ENCODE results near the gene HIGD1C. TPM values are rescaled to one million over a fixed set of nuclear protein-coding genes. Genes with fewer than 3 reads are reported as not detected.
"Not testable (repeated sequence)": the region's sequence is repeated elsewhere in the genome, so short reads cannot be mapped to it uniquely, and the experiment has no call there.

Gene HIGD1C
- polyA plus RNA-seq, 3 donors from 2014 or later: not detected

DNA sequence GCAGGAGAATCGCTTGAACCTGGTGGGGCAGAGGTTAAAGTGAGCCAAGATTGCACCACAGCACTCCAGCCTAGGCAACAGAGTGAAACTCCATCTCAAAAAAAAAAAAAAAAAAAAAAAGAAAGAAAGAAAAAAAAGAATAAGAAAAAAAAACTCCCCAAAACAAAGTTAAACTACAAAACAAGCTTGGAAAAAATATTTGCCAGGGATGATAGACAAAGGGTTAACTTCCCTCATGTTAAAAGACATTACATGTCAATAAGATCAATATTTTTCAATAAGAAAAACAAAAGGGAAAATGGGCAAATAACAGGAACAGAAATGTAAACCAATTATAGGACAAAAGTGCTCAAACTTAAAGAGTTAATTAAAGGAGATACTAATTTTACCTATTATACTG lies 26.4 kb upstream of the HIGD1C start:
- Mint-ChIP-seq H3K27ac (peak overlapping the region; percentile 74 to 98 (median 94)), H3K4me1 (peaks cover 68 to 84% of the 10 kb centered on the region in 2 donors), H3K9me3 (no peaks in the 10 kb centered on the region), H3K36me3 (peaks cover 5 to 10% (median 6%) of the 10 kb centered on the region in 3 donors), H3K4me3 (peak overlapping the region; percentile 91 to 99 (median 98)), H3K27me3 (ENCODE audit: low read depth in 3 of 3) (peaks cover 9 to 20% (median 12%) of the 10 kb centered on the region in 3 donors)
- no peak for DNase-seq

DNA sequence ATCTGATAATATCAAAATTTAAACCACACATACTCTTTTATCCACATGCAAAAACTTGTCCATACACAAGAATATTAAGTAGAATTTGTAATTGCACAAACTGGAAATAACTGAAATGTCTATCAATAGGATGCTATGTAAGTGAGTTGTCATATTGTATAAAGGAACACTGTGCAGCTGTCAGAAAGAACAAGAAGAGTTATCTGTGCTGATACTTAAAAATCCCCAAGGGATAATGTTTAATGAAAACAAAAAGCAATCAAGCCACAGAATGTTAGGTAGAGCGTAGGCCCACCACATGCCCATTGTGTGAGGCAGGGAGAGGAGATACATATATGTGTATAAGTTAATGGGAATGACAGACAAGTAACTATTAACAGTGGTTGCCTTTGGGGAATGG lies 25.9 kb upstream of the HIGD1C start:
- H3K9me3 Mint-ChIP-seq: no peaks in the 10 kb centered on the region
- peaks cover 68 to 86% of the 10 kb centered on the region in 2 donors for H3K4me1 Mint-ChIP-seq
- no peak for DNase-seq
- H3K4me3 Mint-ChIP-seq: peak overlapping the region; percentile 91 to 99 (median 98)
- H3K27ac Mint-ChIP-seq: peak overlapping the region; percentile 79 to 98 (median 88)
- H3K36me3 Mint-ChIP-seq: peaks cover 5 to 13% (median 9%) of the 10 kb centered on the region in 3 donors
- H3K27me3 Mint-ChIP-seq (ENCODE audit: low read depth in 3 of 3): peaks cover 9 to 20% (median 11%) of the 10 kb centered on the region in 3 donors

DNA sequence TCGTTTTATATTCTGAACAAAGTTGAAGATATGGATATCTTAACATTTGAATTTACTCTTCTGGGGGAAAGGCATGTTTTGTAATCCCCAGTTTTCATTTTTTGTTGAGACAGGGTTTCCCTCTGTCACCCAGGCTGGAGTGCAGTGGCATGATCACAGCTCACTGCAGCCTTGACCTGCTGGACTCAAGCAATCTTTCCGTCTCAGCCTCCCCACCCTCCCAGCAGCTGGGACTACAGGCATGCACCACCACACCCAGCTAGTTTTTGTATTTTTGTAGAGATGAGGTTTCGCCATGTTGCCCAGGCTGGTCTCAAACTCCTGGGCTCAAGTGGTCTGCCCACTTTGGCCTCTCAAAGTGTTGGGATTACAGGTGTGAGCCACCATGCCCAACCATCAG lies 25.4 kb upstream of the HIGD1C start:
- H3K4me1 Mint-ChIP-seq: peaks cover 68 to 86% of the 10 kb centered on the region in 2 donors

DNA sequence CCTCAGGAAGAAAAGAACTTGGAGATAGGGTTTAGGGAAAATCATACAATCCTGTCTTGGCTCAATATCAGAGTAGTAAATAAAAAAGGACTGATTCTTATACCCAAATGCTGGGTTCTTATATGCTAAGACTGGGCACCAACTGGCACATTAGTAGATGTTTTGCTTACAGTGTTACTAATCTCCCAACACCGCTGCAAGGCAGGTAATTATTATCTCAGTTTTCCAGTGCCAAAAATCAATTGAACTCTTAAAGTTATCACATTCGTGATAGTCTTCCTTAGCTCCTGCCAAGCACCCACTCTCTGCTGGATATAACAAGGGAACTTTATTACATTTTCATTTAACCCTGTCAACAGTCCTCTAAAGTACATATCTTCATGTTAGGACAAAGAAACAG lies 25.0 kb upstream of the HIGD1C start:
- H3K4me3 Mint-ChIP-seq: peak overlapping the region; percentile 91 to 99 (median 98)
- H3K27me3 Mint-ChIP-seq (ENCODE audit: low read depth in 3 of 3): peaks cover 9 to 20% (median 11%) of the 10 kb centered on the region in 3 donors
- H3K27ac Mint-ChIP-seq: peak overlapping the region; percentile 79 to 98 (median 88)
- no peaks in the 10 kb centered on the region for H3K9me3 Mint-ChIP-seq
- DNase-seq: no peak
- peaks cover 66 to 83% of the 10 kb centered on the region in 2 donors for H3K4me1 Mint-ChIP-seq
- peaks cover 6 to 20% (median 9%) of the 10 kb centered on the region in 3 donors for H3K36me3 Mint-ChIP-seq

More for the DNA sequence above, 25.4 kb upstream of the HIGD1C start:
- Mint-ChIP-seq H3K4me3 (peak overlapping the region; percentile 91 to 99 (median 98)), H3K27ac (peak overlapping the region; percentile 79 to 98 (median 88)), H3K27me3 (ENCODE audit: low read depth in 3 of 3) (peaks cover 9 to 20% (median 11%) of the 10 kb centered on the region in 3 donors), H3K36me3 (peaks cover 5 to 16% (median 9%) of the 10 kb centered on the region in 3 donors)
- DNase-seq, H3K9me3 Mint-ChIP-seq: not testable (repeated sequence)

DNA sequence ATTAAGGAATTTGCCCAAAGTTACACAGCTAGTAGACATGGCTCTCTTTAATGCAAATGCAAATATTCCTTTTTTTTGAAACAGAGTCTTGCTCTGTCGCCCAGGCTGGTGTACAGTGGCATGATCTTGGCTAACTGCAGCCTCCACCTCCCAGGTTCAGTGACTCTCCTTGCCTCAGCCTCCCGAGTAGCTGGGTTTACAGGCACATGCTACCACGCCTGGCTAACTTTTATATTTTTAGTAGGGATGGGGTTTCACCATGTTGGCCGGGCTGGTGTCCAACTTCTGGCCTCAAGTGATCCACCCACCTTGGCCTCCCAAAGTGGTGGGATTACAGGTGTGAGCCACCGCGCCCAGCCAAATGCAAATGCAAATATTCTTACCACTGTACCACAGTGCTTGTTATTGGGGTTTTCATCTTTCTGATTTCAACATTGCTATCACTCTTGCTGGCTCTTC lies 24.5 kb upstream of the HIGD1C start:
- H3K27ac Mint-ChIP-seq: peak overlapping the region; percentile 79 to 98 (median 88)
- H3K4me3 Mint-ChIP-seq: peak overlapping the region; percentile 91 to 99 (median 98)
- no peak for DNase-seq
- no peaks in the 10 kb centered on the region for H3K9me3 Mint-ChIP-seq
- peaks cover 63 to 79% of the 10 kb centered on the region in 2 donors for H3K4me1 Mint-ChIP-seq
- peaks cover 9 to 24% (median 10%) of the 10 kb centered on the region in 3 donors for H3K36me3 Mint-ChIP-seq
- peaks cover 9 to 20% (median 11%) of the 10 kb centered on the region in 3 donors for H3K27me3 Mint-ChIP-seq (ENCODE audit: low read depth in 3 of 3)

DNA sequence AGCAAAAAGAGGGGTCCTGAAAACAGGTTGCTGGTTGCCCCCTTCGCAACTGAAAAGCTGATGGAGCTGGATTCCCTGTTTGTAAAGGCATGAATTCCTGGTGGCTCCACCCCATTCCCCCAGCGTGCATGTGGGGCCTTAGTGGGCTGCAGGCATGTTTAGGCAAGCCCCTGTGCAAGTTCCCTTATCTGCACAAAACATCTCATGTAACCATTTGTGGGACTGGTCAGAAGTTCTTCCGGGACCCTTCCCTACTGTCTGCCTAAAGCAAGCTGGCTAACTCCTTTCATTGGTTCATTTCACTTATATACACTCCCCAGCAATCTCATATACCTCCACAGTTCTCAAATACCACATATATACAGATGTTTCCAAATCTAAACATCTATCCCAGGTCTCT lies 24.0 kb upstream of the HIGD1C start:
- H3K9me3 Mint-ChIP-seq: no peaks in the 10 kb centered on the region
- H3K27me3 Mint-ChIP-seq (ENCODE audit: low read depth in 3 of 3): peaks cover 9 to 20% (median 11%) of the 10 kb centered on the region in 3 donors
- H3K4me3 Mint-ChIP-seq: peak overlapping the region; percentile 91 to 99 (median 98)
- no peak for DNase-seq
- H3K27ac Mint-ChIP-seq: peak overlapping the region; percentile 49 to 97 (median 80)
- peaks cover 59 to 73% of the 10 kb centered on the region in 2 donors for H3K4me1 Mint-ChIP-seq
- peaks cover 9 to 26% (median 12%) of the 10 kb centered on the region in 3 donors for H3K36me3 Mint-ChIP-seq

DNA sequence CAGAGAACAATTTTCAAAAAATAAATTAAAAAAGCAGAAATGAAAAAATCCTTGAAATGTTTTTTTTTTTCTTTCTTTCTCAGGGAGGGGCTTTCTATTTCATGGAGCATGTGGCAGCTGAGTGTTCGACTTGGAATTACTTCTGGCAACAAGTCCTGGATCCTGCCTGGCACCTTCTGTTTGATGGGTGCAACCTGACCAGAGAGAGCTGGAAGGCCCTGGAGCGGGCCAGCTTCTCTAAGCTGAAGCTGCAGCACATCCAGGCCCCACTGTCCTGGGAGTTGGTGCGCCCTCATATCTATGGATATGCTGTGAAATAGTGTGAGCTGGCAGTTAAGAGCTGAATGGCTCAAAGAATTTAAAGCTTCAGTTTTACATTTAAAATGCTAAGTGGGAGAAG lies 22.5 kb upstream of the HIGD1C start:
- Mint-ChIP-seq H3K9me3 (no peaks in the 10 kb centered on the region), H3K27me3 (ENCODE audit: low read depth in 3 of 3) (peaks cover 0 to 6% (median under 1%) of the 10 kb centered on the region in 3 donors), H3K4me3 (no peak overlapping the region), H3K4me1 (peaks cover 46 to 58% of the 10 kb centered on the region in 2 donors), H3K27ac (peak overlapping the region in 2 of 6 donors; percentile 16 to 39), H3K36me3 (peaks cover 9 to 26% (median 12%) of the 10 kb centered on the region in 3 donors)
- DNase-seq: no peak

DNA sequence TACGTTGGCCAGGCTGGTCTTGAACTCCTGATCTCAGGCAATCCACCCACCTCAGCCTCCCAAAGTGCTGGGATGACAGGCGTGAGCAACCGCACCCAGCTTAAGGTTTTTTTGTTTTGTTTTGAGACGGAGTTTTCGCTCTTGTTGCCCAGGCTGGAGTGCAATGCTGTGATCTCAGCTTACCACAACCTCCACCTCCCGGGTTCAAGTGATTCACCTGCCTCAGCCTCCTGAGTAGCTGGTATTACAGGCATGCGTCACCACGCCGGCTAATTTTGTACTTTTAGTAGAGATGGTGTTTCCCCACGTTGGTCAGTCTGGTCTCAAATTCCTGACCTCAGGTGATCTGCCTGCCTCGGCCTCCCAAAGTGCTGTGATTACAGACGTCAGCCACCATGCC lies 21.9 kb upstream of the HIGD1C start:
- DNase-seq; H3K9me3 Mint-ChIP-seq; H3K4me3 Mint-ChIP-seq; H3K27me3 Mint-ChIP-seq (ENCODE audit: low read depth in 3 of 3): not testable (repeated sequence)
- H3K4me1 Mint-ChIP-seq: peaks cover 40 to 52% of the 10 kb centered on the region in 2 donors
- peak overlapping the region in 1 of 6 donors; percentile 48 for H3K27ac Mint-ChIP-seq
- H3K36me3 Mint-ChIP-seq: peaks cover 9 to 28% (median 12%) of the 10 kb centered on the region in 3 donors

DNA sequence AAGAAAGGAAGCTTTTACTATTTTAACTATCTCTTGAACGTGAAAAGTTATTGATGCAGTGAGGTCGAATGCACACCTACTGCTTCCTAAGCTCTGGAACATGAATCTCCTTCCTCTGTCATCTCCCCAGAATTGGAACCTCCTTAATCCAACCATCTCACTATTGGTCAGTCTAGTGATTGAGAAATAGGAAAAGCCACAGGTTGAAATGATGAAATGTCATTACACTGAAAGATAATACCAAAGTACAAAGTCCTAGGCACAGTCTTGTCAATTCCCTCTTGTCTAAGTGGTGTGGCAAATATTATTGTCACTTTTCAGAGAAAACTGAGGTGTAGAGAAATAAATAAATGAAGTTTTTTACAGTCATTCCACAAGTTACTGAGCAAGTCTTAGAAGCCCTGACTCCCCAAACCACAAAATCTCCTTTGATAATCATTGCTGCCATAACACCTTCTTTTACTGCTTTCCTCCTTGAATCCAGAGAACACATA lies 19.5 kb upstream of the HIGD1C start:
- Mint-ChIP-seq H3K27ac (peak overlapping the region in 4 of 6 donors; percentile 9 to 73 (median 60)), H3K4me1 (peaks cover 26 to 37% of the 10 kb centered on the region in 2 donors), H3K27me3 (ENCODE audit: low read depth in 3 of 3) (no peaks in the 10 kb centered on the region), H3K36me3 (peaks cover 9 to 28% (median 12%) of the 10 kb centered on the region in 3 donors), H3K9me3 (no peaks in the 10 kb centered on the region), H3K4me3 (no peak overlapping the region)
- DNase-seq: no peak

DNA sequence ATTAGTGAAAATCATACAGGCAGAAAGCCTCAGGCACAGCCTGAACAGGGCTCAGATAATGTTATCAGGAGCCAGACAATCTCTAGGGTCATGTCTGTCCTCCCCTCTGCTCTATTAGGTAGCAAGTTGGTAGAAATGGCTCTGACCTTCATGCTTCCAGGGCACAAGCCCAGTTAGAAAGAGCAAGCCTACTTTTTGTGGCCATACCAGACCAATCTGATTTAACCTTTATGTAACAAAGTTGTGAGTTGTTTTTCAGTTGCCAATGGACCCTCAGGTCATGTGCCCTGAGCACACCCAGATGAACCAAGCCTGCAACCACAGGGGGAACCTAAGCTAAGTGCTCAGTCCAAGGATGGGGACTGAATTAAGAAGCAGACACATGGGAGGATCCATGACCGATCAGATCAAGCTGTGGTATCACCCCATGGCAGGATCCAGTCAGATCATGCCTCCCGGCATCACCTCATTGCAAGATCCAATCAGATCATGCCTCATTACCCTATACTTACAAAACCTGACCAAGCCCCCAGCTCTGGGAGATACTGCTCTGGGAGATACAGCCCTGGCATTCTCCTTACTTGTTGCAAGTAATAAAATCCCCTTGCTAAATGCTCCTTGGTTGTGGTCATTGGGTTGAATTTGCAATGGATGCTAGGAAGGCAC lies 18.8 kb upstream of the HIGD1C start:
- Mint-ChIP-seq H3K4me3 (no peak overlapping the region), H3K27ac (peak overlapping the region in 2 of 6 donors; percentile 18 to 73), H3K9me3 (no peaks in the 10 kb centered on the region), H3K36me3 (peaks cover 9 to 26% (median 12%) of the 10 kb centered on the region in 3 donors), H3K4me1 (peaks cover 18 to 30% of the 10 kb centered on the region in 2 donors), H3K27me3 (ENCODE audit: low read depth in 3 of 3) (no peaks in the 10 kb centered on the region)
- DNase-seq: no peak

DNA sequence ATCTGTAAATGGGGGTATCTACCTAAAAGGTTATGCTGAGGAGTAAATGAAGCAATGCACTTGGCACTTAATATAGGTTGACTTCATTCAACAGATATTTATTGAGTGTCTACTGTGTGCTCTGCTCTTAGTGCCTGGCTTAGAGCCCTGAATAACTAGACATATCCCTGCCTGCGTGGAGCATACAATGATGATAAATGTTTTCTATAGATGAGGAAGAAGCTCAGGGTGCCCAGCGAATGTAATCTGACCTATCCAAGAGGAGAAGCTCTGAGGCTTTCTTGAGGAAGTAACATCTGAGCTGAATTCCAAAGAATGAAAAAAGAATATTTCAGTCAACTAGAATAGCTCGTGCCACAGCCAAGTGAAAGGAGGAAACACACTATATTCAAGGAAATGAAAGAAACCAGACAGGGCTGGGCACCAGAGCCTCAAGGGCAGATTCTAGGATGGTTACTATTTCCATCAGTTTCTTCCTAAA lies 17.9 kb upstream of the HIGD1C start:
- Mint-ChIP-seq H3K27me3 (ENCODE audit: low read depth in 3 of 3) (no peaks in the 10 kb centered on the region), H3K4me1 (peaks cover 10 to 22% of the 10 kb centered on the region in 2 donors), H3K9me3 (no peaks in the 10 kb centered on the region), H3K27ac (peak overlapping the region in 3 of 6 donors; percentile 5 to 30 (median 23)), H3K4me3 (no peak overlapping the region), H3K36me3 (peaks cover 9 to 25% (median 12%) of the 10 kb centered on the region in 3 donors)
- DNase-seq: no peak

DNA sequence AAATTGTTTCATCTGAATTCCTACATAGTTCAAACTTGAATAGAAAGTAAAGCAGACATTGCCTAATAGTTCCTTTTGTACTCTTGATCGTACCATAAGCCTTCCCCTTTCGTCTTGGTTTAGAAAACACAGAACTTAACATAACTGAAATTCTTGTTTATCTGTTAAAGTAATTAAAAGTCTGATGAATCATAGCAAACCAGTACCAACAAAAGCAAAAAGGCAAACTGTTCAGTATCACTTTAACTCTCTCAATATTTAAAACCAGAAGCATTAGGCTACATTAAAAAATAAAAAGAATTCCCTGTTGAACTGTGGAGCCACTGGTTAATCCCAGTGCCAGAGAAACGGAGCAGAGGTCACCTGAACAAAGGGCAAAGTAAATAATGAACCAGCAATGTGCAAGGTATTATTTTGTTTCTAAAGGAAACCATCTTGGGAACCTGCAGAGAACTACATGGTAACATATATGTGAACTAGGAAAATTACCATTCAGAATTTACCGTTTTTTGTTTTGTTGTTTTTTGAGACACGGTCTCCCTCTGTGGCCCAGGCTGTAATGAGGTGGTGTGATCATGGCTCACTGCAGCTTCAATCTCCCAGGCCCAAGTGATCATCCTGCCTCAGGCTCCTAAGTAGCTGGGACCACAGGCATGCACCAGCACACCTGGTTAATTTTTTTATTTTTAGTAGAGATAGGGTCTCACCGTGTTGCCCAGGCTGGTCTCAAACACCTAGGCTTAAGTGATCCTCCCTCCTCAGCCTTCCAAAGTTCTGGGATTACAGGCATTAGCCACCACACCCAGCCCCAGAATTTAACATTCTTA lies 17.1 kb upstream of the HIGD1C start:
- Mint-ChIP-seq H3K4me3 (no peak overlapping the region), H3K4me1 (peaks cover 9 to 15% of the 10 kb centered on the region in 2 donors), H3K9me3 (no peaks in the 10 kb centered on the region)

DNA sequence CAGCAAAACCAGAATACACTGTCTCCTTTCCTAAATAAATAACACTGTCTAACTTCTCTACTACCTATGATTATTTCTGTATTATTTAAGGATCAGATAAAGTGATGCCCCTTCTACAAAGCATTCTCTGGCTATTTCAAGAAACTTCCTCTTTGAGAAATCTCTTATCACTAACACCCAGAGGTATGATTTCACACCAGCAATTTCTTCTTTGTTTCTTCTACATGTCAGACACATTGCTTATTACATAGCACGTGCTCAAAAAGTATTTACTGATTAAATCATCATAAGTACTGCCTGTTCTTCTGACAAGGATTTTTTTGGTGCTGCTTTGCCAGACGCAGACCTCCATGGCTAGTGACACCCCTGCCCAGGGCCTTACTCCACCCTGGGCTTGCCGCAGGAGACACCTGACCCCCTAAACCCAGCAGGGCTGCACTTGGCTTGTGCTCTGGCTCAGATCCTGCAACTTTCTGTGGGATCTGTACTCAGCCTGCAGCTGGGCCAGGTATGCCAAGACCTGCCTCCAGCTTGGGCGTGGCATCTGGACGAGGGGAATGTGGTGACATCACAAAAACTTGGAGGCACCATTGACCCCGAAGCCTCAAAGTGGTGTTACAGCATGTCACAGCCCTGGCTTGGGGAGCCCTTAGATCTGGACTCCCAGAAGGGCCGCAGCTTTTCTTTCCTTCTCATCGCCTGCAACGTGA lies 15.4 kb upstream of the HIGD1C start:
- peak overlapping the region in 4 of 6 donors; percentile 5 to 58 (median 11) for H3K27ac Mint-ChIP-seq
- H3K36me3 Mint-ChIP-seq: peaks cover 0 to 15% (median 6%) of the 10 kb centered on the region in 3 donors
- H3K4me3 Mint-ChIP-seq: no peak overlapping the region
- no peak for DNase-seq
- H3K4me1 Mint-ChIP-seq: peaks cover 9% of the 10 kb centered on the region in 2 donors
- H3K27me3 Mint-ChIP-seq (ENCODE audit: low read depth in 3 of 3): no peaks in the 10 kb centered on the region
- no peaks in the 10 kb centered on the region for H3K9me3 Mint-ChIP-seq

More for the DNA sequence above, 17.1 kb upstream of the HIGD1C start:
- peak overlapping the region in 2 of 6 donors; percentile 62 for H3K27ac Mint-ChIP-seq
- no peaks in the 10 kb centered on the region for H3K27me3 Mint-ChIP-seq (ENCODE audit: low read depth in 3 of 3)
- H3K36me3 Mint-ChIP-seq: peaks cover 5 to 24% (median 6%) of the 10 kb centered on the region in 3 donors
- DNase-seq: no peak

All from immature natural killer cell (primary cell).